ENCODE measurements around the gene CPLANE2.

DNA sequence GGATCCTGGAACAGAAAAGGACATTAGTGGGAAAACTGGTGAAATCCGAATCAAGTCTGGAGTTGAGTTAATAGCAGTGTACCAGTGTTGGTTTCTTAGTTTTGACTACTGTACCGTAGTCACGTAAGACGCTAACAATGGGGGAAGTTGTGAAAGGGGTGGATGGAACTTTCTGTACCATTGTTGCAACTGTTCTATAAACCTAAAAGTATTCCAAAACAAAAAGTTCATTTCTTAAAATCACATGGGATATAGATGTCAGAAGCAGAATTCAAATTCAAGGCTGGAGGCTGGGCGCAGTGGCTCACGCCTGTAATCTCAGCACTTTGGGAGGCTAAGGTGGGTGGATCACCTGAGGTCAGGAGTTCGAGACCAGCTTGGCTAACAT, 41.5 kb downstream of the CPLANE2 start:
- no peak for TF ChIP-seq TAF1 (IDR thresholded peaks at IDR 0.05; ENCODE audit: low read depth)
- TF ChIP-seq, protein P1, sequence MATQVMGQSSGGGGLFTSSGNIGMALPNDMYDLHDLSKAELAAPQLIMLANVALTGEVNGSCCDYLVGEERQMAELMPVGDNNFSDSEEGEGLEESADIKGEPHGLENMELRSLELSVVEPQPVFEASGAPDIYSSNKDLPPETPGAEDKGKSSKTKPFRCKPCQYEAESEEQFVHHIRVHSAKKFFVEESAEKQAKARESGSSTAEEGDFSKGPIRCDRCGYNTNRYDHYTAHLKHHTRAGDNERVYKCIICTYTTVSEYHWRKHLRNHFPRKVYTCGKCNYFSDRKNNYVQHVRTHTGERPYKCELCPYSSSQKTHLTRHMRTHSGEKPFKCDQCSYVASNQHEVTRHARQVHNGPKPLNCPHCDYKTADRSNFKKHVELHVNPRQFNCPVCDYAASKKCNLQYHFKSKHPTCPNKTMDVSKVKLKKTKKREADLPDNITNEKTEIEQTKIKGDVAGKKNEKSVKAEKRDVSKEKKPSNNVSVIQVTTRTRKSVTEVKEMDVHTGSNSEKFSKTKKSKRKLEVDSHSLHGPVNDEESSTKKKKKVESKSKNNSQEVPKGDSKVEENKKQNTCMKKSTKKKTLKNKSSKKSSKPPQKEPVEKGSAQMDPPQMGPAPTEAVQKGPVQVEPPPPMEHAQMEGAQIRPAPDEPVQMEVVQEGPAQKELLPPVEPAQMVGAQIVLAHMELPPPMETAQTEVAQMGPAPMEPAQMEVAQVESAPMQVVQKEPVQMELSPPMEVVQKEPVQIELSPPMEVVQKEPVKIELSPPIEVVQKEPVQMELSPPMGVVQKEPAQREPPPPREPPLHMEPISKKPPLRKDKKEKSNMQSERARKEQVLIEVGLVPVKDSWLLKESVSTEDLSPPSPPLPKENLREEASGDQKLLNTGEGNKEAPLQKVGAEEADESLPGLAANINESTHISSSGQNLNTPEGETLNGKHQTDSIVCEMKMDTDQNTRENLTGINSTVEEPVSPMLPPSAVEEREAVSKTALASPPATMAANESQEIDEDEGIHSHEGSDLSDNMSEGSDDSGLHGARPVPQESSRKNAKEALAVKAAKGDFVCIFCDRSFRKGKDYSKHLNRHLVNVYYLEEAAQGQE (IDR thresholded peaks at IDR 0.05; ENCODE audit: low read depth) = no peak

Data from Ishikawa (cell line).